DMS53 (cell line): ENCODE data around the gene LARGE1.
"Not testable (repeated sequence)": the region's sequence is repeated elsewhere in the genome, so short reads cannot be mapped to it uniquely, and the experiment has no call there.

ENCODE experiments used
- DNase-seq: peaks from one replicate; lab custom pipeline; 2025; lab: John Stamatoyannopoulos, UW

The LARGE1 gene

GRCh38 chr22:33883961-33884808 is 36.1 kb downstream of the LARGE1 start:
- DNase-seq = no peak

GRCh38 chr22:33883561-33883960 is 36.7 kb downstream of the LARGE1 start:
- no peak for DNase-seq

GRCh38 chr22:33882991-33883390 is 37.3 kb downstream of the LARGE1 start:
- no peak for DNase-seq

GRCh38 chr22:33880986-33881385 is 39.3 kb downstream of the LARGE1 start:
- DNase-seq = no peak

GRCh38 chr22:33879796-33880195 is 40.5 kb downstream of the LARGE1 start:
- DNase-seq = no peak

GRCh38 chr22:33875316-33875715 is 45.0 kb downstream of the LARGE1 start:
- no peak for DNase-seq

GRCh38 chr22:33874206-33874605 is 46.1 kb downstream of the LARGE1 start:
- DNase-seq = no peak

- no peak for DNase-seq
Observed at GRCh38 chr22:33873666-33874065, 46.6 kb downstream of the LARGE1 start.

GRCh38 chr22:33873186-33873585 is 47.1 kb downstream of the LARGE1 start:
- DNase-seq = no peak

GRCh38 chr22:33871935-33872334 is 48.3 kb downstream of the LARGE1 start:
- DNase-seq = no peak

- DNase-seq = no peak
Observed at GRCh38 chr22:33869946-33870345, 50.3 kb downstream of the LARGE1 start.

GRCh38 chr22:33867971-33868370 is 52.3 kb downstream of the LARGE1 start:
- DNase-seq = no peak

- no peak for DNase-seq
Observed at GRCh38 chr22:33867118-33867866, 53.0 kb downstream of the LARGE1 start.

GRCh38 chr22:33866511-33866910 is 53.8 kb downstream of the LARGE1 start:
- DNase-seq = no peak

GRCh38 chr22:33865996-33866395 is 54.3 kb downstream of the LARGE1 start:
- no peak for DNase-seq

- DNase-seq = no peak
Observed at GRCh38 chr22:33865248-33865647, 55.0 kb downstream of the LARGE1 start.

- DNase-seq = no peak
Observed at GRCh38 chr22:33864723-33865130, 55.5 kb downstream of the LARGE1 start.

GRCh38 chr22:33861216-33861875 is 58.9 kb downstream of the LARGE1 start:
- no peak for DNase-seq

- no peak for DNase-seq
Observed at GRCh38 chr22:33860386-33860785, 59.9 kb downstream of the LARGE1 start.

- DNase-seq = no peak
Observed at GRCh38 chr22:33859311-33859710, 61.0 kb downstream of the LARGE1 start.

GRCh38 chr22:33858653-33859052 is 61.6 kb downstream of the LARGE1 start:
- not testable (repeated sequence) for DNase-seq

- DNase-seq = not testable (repeated sequence)
Observed at GRCh38 chr22:33857767-33858166, 62.5 kb downstream of the LARGE1 start.

GRCh38 chr22:33854724-33855123 is 65.6 kb downstream of the LARGE1 start:
- no peak for DNase-seq
